Measurements from ENCODE around the gene HOXC4.

DNA sequence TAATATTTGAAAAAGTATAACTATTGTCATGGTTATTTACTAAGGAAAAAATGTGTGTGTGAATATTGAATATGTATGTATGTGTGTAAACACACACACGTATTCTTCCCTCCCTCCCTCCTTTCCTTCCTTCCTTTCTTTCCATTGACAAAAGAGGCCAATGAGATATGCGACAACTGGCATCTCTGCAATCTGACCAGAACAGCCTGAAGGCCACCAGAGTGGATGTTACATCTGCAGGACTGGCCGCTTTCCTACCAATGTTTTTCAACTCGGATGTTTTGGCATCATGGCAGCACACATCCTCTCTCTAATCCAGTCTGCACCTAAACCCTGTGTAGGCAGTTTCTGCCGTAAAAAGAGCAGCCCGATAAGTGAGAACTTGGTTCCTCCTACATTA is 20.7 kb downstream of the HOXC4 start:
- TF ChIP-seq POLR2A (IDR thresholded peaks at IDR 0.05) (no peak), EP300 (IDR thresholded peaks at IDR 0.05) (no peak)
